HG02642 (cell line): Measurements from ENCODE around the gene TRIO.

Experiments used
- ATAC-seq: cut with Tn5 transposase; IDR thresholded peaks from one replicate; pipeline ENCODE4 v1.9.1; 2021; ENCODE audit warnings: mild to moderate bottlenecking; ENCODE audit not compliant: unreplicated experiment, poor library complexity

The TRIO gene

DNA sequence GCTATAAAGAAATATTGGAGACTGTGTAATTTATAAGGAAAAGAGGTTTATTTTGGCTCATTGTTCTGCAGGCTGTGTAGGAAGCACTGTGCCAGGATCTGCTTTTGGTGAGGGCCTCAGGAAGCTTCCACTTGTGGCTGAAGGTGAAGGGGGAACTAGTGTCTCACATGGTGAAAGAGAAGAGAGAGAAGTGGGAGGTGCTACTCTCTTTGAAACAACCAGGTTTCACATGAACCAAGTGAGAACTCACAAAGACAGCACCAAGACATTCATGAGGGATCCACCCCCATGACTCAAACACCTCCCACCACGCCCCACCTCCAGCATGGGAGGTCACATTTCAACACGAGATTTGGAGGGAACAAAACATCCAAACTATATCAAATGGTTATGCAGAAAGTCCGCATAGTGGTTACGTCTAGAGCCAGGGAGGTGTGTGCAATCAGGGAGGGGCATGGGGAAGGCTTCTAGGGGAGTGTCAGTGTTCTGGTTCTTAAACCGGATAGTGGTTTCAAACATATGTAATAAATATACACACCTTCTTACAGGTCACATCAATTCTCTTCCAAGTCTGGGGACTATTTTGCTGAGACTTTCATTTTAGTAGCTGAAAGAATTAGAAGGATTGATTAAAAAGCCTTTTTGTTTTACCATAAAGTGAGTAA, 113.0 kb downstream of the TRIO start:
- ATAC-seq, result no peak

DNA sequence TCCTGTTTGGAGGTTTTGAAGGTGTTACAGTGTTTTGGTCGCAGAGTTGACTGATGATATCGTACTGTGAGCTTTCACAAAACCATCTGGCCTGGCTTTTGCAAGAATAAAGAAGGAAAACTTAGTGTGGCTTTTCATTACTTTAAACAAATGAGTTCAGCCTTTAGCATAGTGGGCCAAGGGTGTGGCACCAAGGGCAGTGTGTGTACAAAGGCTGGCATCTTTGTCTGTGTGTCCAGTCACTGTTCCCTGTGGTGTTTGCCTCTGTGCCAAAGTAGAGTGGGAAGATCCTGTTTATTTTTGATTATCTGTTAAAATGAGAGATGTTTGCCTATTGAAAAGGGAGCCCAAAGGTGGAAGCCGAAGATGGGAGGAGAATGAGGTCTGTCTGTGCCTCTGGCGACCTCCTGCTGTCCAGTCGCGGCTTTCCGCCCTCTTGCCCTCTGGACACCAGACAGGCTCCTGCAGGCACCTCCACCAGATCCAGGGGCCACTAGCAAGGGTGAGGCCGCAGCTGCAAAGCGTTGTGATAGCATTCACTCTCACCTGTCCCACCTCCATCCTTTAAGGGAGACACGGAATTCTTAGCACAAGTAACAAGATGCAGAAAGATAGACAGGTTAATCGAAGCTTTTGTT, 113.7 kb downstream of the TRIO start:
- no peak for ATAC-seq

DNA sequence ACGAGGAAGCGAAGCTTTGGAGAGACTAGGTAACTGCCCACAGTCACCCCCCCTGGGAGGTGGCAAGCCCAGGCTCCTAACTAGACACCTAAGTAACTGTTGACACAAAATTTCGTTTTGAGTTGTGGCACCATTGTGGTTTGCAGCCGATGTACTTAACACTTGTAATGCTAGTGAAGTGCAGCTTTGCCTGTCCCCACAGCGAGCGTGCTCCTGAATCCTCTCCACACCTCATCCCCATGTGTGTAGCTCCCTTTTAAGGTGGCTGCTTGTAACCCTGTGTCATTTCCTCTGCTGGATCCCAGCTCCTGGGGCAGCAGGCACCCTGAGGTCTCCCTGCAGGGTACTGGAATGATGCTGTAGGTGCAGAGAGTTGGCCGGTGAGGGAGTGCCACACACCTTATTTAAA, 114.9 kb downstream of the TRIO start:
- ATAC-seq, result peak; percentile 66

DNA sequence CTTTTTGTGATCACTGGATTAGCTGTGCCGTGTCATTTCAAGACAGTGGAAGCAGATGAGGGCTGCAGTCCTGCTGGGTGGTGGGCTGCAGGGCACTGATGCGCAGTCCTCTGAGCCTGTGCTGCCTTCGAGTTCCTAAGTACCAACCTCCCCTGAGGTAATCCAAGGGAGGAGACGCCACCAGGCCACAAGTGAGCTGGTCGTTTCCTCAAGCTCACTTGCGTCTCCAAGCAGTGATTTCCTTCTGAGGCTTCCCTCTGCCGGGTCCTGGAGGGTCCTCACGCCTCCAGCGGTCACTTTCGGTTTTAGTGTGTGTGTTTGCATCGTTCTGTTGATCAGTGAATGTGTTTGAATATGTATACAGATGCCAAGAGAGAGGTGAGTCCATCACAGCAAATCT, 115.7 kb downstream of the TRIO start:
- ATAC-seq, result peak; percentile 36

DNA sequence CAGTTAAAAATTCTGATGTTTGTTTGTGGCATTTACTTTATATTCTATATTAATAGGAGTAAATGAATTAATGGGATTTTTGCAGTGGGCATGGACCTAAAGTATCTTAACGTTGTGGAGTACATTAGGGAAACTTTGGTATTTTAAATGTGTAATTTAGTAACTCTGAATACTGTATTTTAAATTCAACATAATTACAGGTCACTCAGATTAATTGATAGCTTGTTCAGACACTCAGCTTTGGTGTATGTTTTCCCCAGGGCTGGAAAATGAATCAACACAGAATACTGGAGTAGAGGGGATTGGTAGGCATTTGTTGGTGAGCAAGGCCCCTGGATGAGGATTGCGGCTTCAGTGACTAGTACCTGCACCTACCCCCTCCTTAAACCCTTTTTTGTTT, 117.5 kb downstream of the TRIO start:
- no peak for ATAC-seq

DNA sequence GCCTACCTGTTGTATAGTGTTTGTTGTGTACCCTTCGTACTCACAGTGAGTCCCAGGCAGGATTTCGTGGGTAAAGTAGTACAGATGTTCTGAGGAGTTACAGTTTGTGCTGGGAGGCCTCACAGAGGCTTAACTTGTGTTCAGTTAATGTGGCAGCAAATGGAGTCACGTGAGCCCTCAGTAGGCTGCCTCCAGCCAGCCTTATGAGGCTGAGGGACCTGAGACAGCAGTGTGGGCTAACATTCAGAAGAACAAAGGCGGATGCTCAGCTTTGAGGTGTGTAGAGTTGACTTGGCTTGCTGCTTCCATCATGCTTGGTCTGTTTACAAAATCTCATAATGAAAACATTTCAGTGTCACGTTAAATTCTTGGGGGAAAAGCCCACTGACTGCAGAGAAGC, 118.1 kb downstream of the TRIO start:
- ATAC-seq, result peak; percentile 35

DNA sequence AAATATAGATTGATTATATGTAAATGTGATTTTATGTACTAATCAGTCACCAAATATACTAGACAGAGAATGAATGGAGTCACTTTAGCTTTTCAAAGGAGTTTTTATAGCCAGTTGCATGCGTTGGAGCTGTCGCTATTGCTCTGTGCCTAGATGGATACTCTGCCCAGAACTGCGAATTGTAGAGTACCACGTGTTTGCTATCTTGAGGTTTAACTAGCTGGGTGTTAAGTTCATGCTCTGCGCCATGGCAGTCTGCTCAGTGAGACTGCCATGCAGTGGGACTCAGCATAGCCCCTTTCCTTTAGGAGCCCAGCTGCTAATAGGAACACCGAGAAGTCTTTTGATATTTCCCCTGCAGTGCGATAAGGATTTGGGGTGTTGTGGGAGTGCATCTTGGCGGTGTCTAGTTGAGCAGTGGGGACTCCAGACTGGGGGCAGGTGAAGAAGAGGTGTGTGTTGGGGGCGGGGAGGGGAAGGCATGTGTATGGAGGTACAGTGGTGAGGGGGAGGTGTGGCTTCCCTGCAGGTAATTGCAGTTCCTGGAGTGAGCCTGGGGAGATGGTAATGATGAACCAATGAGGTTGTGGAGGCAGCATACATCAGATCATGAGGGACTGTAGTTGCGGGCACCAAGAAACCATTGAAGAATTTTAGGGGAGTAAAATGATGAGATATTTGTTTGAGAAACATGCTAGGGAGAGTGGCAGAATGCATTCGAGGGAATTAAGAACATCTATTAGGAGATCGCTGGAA, 118.9 kb downstream of the TRIO start:
- no peak for ATAC-seq

DNA sequence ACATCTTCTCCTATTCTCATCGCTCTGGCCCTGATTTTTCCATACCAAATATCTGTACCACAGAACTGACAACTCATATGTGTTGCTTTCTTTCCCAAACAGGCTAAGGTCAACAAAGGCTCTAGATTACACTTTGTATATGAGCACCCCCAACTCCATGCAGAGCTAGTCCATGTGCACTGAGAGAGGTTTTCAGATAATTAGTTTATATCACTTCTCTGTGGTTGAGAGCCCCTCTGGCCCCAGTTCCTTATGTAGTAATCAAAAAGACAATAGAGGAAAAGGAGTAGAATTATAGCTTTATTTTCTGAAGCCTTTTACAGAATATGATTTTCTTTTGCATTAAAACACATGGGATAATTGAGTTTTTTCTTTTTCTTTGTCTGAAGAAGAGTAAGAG, 120.0 kb downstream of the TRIO start:
- ATAC-seq, result no peak

DNA sequence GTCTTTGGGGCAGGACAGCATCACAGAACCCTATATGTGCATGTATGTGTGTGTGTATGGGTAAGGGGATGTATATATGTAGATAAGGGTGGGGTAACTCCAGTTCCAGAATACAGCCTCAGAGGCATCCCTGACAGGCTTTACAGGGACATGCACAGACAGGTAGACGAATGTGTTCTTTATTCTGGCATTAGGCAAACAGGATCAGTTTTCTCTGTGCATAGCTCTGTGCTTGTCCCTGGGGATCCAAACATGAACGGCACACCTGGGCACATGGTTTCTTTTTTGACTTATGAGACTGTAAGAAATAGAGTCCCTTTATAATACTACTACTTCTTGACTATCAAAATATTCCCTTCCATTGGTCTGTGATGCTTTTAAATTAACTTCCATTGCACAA, 120.6 kb downstream of the TRIO start:
- ATAC-seq, result no peak

DNA sequence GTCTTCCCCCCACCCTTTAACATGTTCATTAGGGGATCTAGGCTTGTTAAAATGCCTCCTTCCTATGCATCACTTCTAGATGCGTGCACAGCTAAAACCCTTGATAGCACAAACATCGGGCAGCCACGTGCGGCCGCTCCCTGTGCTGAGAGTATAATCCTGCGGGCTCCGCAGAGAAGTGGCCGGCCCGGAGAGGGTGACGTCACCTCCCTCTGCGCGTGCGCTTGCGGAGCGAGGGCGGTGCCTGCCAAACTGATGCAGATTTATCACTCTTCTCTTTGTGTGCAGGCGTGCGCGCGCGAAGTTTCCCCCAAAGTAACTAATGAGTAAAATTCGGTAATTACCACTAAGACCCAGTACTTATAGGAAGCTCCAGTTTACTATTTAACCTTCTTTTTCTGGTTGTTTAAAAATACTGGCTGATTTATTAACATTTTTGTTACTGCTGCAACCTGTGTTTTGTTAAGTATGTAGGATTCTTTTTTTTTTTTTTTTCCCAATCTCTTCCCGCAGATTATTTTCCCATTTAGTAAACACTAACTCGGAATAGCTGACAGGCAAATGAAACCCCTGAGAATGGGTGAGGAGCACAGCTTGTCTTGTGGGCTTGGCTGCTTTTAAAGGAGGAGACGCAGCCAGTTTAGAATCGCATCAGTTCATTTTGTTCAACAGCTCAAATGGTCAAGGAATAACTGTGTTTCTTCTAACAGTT, 121.6 kb downstream of the TRIO start:
- ATAC-seq, result peak; percentile 86

DNA sequence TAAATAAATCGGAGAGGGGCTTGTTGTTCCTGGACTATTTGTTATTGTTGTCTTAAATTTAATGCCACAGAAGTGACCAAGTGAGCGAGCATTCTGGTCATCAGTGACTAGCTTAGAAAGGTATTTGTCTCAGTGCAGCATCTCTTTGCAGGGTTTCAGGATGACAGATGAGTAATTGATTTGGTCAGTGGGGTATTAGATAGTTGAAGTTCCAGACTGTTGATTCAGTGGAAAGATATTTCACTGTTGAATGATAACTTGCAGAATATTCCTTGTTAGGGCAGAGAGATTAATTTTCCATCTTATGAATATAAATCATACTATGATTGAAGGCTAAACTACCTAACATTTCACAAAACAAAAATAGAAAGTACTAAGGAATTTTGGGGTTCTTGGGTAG, 122.4 kb downstream of the TRIO start:
- ATAC-seq, result no peak

DNA sequence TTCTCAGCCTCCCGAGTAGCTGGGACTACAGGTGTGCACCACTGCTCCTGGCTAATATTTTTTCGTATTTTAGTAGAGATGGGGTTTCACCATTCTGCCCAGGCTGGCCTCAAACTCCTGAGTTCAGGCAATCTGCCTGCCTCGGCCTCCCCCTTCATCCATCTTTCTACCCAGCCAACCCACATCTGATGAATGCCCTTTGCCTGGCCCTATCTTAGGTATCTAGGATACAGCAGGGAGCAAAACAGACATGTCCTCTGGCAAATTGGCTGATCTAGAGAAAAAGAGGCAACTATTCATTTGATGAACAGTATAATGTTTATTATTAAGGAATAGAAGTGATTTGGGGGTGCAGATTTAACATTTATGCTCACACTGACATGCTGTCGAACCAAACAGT, 123.0 kb downstream of the TRIO start:
- no peak for ATAC-seq

DNA sequence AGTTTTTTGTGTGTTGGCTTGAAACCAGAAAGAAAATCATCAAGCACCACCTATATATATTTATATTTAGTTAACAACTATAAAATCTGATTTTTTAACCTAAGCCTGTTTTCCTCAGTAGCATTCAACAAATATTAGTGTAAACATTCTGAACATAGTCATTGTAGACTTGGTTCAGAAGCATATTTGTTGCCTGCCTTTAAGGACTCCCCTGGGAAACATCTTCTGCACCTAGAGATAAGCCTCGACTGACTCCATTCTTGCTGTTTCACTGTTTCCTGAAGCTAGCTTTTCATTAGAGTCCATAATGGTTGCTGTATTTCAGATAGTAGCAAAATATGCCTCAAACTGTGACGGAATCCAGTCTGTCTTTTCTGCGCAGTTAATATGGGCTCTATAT, 123.5 kb downstream of the TRIO start:
- ATAC-seq, result no peak

DNA sequence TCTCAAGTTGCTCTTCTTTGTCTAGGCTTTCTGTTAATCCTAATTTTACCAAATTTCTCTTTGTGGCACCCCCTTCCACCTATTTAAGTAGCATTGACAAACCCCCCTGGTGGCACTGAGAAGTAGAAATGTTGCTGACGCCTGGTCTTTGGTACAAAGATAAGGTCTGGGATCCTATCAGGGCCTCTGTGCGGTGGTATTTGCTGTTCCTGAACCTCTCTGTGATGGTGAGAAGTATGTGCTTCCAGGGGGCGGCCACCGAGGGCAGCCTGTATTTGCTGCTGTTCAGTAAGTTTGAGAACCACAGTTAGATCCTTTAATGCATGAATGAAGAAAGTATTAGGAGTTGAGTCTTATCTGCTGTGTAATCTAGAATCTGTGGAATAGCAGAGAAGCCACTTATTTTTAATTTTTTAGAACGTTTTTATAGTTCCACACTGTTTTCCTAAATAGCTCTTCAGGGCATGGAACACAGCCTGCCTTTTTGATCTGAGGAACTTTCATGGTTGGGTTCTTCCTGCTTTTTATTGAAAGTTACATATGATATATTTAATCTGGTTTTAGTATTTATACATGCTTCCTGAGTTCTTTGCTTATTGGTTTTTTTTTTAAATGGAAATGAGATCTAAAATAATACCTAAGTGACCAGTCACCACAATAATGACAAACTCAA, 124.2 kb downstream of the TRIO start:
- no peak for ATAC-seq

DNA sequence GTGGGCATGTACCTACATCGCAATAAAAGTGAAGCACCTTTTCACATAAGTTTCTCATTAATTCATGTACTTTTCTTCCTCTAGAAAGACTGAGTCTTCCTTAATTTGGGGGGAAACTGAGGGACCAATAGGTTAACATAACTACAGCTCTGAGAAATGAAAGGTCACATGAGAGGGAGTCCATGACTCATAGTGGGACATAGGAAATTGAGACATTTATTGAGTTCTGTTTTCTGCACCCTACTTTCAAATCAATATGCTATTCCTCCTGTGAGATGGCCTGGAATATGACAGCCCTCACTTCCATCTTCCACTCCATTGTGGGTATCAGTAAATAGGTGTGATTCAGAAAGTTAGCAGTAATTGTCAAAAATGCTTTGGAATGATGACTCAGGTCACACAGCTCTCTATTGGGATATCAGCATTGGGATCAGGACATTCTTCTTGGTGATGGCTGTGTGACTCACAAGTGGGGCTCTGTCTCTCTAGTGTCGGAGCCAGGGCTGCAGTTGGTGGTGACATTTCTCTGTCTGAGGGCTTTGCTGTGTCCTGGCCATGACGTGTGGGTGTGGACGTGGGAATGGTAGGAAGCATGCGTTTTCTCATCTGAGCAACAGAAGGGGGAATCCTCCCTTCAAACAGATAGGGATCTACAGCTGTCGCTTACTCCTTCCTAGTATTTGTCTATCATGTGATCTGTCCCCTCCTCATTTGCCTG, 125.0 kb downstream of the TRIO start:
- ATAC-seq, result no peak

DNA sequence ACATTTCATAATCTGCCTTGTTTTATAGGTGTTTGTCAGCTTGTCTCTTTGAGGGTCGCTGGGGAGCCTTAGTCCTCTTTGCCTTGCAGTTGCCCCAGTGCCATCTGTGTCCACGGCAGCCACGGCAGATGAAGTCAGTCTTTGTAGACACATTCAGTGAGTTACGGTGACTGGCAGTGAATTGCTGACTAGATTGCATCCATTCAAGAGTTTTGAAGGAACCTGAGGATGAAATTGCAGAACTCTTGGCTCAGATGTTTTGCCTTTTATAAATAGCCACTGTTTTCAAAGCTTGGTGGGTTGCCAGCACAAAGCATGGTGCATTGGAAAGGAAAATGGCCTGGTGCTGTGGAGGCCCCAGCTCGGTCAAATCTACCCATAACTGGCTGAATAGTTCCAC, 125.6 kb downstream of the TRIO start:
- ATAC-seq, result no peak

DNA sequence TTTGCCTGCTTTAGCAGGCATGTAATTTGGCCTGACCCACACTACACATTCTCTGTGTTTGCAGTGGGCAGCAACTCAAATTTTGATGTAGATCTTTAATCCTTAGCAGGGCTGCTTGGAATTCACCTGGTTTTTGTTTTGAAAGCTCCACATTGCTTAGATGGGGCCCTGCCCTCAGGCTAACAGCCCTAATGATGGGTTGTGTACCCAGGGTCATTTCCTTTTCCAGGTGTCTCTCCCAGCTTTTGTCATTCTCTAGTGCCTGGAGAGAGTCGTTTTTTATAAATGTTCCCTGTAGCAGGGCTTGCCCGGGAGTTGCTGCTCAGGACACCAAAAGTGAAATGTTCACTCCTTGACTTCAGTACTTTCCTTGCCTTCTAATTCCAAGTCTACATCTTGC, 126.3 kb downstream of the TRIO start:
- no peak for ATAC-seq

DNA sequence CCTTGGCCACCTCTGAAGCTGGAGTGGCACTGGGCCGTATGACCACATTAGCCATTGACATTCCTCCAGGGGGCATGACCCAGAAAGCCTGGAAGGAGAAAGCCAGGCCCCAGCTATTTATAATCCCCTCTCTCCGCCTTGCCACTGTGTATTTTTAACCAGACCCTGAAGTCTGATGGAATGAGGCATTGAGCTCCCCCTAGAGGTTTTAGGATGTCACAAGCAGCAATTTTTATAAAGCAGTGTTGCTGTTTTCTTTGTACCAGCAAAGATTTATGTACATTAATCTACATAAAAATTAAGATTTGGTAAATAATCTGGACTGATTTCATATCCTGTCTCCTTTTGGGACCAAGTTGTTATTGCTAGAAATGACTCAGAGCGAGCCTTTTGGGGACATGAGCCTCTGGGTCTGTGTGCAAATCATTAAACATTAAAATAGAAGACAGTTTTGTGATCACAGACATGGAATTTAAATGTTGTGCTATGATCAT, 127.1 kb downstream of the TRIO start:
- ATAC-seq, result no peak

DNA sequence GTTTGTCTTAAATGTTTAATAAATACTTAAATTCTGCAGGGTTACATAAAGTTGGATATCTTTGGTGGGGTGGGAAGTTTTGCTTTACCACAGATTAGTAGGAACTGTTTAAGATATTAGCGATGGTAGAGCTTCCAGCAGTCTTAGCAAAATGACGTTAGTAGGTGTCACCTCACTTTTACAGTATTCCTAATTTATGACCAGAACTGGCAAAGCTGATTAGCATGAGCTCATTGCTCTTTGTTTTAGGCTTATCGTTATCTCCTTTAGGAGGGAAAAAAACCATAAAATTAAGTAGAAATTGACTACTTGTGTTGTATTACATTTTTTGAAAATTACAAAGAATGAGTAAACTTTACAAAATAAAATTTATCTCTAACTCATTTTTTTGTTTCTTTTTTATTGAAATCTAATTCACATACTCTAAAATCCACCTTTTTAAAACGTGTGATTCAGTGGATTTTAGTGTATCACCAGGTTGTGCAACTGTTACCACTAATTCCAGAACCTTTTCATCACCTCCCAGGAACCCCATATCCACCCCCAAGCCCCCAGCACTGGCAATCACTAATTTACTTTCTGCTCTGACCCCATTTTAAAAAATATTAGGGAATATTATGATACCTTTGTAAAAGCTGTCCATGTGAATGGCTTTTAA, 129.5 kb downstream of the TRIO start:
- no peak for ATAC-seq
